22Rv1 (cell line): ENCODE results near the gene ZNF862.

Experiments
- ZFX ChIP-seq: fragments of 450-650 bp; IDR thresholded peaks from 2 replicates; pipeline ENCODE4 v1.6.1; 2017; ENCODE audit warnings: antibody characterized with exemption, borderline replicate concordance
- TF ChIP-seq, protein P1 (sequence below): fragments of 450-650 bp; IDR thresholded peaks from 2 replicates; pipeline ENCODE4 v1.5.1; 2017; ENCODE audit warnings: mild to moderate bottlenecking

DNA sequence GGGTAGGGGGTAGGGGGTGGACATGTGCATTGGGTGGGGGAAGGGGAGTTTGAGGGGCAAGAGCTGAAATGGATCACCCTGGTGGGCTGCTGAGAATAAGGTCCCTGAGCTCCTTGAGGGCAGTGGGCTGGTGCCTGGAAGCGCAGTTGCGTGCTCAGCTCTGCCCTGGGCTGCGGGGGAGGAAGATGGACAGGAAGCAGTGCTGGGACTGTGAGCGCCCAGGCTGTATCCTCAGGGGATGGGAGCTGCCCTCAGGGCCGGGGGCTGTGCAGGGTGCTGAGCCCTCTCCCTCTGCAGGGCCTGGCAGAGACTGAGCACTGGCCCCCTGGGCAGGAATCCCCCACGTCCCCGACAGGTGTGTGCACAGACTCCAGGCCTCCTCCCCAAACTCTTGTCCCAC, 40.4 kb upstream of the ZNF862 start:
- TF ChIP-seq, protein P1, sequence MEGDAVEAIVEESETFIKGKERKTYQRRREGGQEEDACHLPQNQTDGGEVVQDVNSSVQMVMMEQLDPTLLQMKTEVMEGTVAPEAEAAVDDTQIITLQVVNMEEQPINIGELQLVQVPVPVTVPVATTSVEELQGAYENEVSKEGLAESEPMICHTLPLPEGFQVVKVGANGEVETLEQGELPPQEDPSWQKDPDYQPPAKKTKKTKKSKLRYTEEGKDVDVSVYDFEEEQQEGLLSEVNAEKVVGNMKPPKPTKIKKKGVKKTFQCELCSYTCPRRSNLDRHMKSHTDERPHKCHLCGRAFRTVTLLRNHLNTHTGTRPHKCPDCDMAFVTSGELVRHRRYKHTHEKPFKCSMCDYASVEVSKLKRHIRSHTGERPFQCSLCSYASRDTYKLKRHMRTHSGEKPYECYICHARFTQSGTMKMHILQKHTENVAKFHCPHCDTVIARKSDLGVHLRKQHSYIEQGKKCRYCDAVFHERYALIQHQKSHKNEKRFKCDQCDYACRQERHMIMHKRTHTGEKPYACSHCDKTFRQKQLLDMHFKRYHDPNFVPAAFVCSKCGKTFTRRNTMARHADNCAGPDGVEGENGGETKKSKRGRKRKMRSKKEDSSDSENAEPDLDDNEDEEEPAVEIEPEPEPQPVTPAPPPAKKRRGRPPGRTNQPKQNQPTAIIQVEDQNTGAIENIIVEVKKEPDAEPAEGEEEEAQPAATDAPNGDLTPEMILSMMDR: no peak
- no peak for TF ChIP-seq ZFX
